Embryonic facial prominence (tissue), 1 donor: Measurements from ENCODE around the gene LRIG2.

Experiments
- DNase-seq: peaks from one replicate; pipeline ENCODE4 v3.0.0-alpha.2; 2016; ENCODE audit errors: extremely low spot score

The LRIG2 gene

DNA sequence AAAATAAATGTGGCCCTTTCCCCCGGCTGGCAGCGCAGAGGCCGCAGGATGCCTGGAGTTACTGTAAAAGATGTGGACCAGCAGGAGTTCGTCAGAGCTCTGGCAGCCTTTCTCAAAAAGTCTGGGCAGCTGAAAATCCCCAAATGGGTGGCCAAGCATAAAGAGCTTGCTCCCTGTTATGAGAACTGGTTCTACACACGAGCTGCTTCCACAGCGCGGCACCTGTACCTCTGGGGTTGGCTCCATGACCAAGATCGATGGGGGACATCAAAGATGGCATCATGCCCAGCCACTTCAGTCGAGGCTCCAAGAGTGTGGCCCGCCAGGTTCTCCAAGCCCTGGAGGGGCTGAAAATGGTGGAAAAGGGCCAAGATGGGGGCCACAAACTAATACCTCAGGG, 95.9 kb downstream of the LRIG2 start:
- no peak for DNase-seq

DNA sequence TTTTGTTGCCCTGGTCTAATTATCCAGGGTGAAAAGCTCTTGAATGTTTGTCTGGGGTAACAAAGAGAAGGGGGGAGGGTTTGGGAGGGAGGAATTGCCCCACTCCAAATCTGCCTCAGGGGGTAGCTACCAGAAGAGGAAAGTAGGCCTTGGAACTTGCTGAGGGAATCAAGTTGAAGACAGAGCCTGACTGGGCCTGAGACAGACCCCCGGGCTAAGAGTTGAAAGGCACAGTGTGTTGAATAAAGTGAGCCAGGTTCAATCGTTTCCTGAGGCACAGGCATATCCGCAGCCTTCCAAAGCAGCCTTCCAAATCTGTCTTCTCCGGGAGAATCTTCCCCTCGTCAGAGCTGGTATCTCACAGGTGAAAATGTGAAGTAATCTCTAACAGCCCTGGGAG, 96.6 kb downstream of the LRIG2 start:
- no peak for DNase-seq

DNA sequence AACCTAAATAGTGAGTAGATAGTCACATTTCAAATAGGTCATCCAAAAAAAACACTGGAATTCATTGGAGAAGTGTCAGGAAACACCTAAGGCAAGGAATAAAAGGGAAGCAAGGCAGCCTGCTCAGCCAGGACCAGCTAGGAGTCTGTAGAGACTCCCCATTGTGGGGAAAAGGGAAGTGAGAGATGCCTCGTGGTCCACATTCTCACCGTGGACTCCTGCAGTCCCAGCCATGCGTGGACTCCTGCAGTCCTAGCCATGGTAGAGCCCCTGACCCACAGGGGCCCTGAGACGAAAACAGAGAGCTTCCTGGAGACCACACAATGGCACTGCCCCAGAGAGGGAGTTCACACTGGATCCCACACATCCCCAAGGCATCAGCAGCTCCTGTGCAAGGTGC, 97.5 kb downstream of the LRIG2 start:
- no peak for DNase-seq

DNA sequence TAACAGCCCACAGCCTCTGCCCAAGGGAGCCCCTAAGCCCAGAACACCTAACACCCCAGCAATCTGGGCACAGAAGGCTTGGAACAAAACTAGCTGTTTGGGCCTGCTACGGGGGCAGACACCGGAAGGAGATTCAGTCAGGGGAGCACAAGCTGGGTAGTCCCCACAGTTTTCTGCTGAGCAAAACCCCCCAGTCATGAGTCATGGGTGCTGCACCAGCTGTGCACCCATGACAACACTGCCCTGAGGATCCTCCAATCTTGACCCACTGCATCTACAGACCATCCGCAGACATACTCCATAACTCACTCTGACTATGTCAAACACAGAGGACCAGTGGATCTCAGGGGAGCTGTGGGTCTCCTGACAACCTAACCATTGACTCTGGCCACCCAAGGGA, 105.1 kb downstream of the LRIG2 start:
- DNase-seq, result no peak

DNA sequence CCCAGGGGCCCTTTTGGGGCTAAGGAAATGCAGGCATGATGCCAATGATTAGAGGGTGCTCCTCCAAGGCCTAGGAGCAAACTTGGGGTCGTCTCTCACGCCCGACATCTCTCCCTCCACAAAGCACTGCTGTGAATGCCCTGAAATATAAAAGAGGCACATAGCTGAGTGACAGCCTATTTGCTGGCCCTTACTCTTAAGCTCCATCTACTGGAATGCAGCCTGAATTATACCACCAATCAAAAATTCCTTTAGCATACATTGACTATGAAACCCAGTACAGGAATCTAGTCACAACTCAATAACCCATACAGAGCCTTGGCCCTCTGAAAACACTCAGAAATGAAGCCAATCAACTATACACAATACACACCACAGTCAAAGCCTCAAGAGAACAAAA, 105.5 kb downstream of the LRIG2 start:
- no peak for DNase-seq
